Measurements from ENCODE around the gene LFNG.

DNA sequence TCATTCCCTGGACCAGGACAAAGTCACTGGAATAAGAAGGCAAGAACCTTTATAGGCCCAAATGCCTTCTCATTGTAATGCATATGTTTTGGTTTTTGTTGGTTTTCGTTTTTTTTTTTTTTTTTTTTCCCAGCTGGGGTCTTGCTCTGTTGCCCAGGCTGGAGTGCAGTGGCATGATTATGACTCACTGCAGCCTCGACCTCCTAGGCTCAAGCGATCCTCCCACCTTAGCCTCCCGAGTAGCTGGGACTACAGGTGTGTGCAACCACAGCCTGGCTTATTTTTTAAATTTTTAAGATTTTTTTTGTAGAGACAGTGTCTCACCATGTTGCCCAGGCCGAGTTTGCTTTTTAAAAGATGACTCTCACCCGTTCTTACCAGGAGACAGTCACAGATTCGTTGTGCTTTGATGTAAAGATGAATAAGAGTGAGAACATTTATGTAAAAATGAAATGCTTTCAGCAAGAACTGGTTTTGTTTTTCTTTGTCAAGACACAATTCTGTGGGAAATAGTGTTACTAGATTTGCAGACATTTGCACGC lies 46.8 kb downstream of the LFNG start:
- TF ChIP-seq EZH2phosphoT487 (IDR thresholded peaks at IDR 0.05; ENCODE audit: borderline replicate concordance, low read length): no peak
- TF ChIP-seq, protein P1, sequence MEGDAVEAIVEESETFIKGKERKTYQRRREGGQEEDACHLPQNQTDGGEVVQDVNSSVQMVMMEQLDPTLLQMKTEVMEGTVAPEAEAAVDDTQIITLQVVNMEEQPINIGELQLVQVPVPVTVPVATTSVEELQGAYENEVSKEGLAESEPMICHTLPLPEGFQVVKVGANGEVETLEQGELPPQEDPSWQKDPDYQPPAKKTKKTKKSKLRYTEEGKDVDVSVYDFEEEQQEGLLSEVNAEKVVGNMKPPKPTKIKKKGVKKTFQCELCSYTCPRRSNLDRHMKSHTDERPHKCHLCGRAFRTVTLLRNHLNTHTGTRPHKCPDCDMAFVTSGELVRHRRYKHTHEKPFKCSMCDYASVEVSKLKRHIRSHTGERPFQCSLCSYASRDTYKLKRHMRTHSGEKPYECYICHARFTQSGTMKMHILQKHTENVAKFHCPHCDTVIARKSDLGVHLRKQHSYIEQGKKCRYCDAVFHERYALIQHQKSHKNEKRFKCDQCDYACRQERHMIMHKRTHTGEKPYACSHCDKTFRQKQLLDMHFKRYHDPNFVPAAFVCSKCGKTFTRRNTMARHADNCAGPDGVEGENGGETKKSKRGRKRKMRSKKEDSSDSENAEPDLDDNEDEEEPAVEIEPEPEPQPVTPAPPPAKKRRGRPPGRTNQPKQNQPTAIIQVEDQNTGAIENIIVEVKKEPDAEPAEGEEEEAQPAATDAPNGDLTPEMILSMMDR (IDR thresholded peaks at IDR 0.05; ENCODE audit: low read depth, low read length, poor library complexity, severe bottlenecking): no peak
